ENCODE results near the gene TCEA3.

TCEA3 gene

GRCh38 chr1:23436520-23437354, 12.2 kb upstream of the TCEA3 start:
- peak in 2 of 3 donors; percentile 19 to 35 for DNase-seq
- H3K36me3 ChIP-seq (ENCODE audit: control insufficient read depth, insufficient read depth, low read length) = no peaks in the 10 kb centered on the region
- H3K4me1 ChIP-seq (ENCODE audit: control insufficient read depth, insufficient read depth, low read length, poor library complexity, severe bottlenecking) = no peaks in the 10 kb centered on the region
- no peak overlapping the region for H3K27ac ChIP-seq (ENCODE audit: insufficient read depth, low read length, poor library complexity, severe bottlenecking)
- H3K27me3 ChIP-seq (replicated peaks; ENCODE audit: control insufficient read depth, insufficient read depth, low read length, poor library complexity, severe bottlenecking) = no peaks in the 10 kb centered on the region
- no peaks in the 10 kb centered on the region for H3K9me3 ChIP-seq (ENCODE audit: control insufficient read depth, low read length)
- no peak overlapping the region for H3K4me3 ChIP-seq (ENCODE audit: insufficient read depth, low read depth, low read length, poor library complexity, severe bottlenecking)

- Histone ChIP-seq H3K4me3 (ENCODE audit: insufficient read depth, low read depth, low read length, poor library complexity, severe bottlenecking) (no peak overlapping the region), H3K4me1 (ENCODE audit: control insufficient read depth, insufficient read depth, low read length, poor library complexity, severe bottlenecking) (no peaks in the 10 kb centered on the region), H3K27ac (ENCODE audit: insufficient read depth, low read length, poor library complexity, severe bottlenecking) (no peak overlapping the region), H3K9me3 (ENCODE audit: control insufficient read depth, low read length) (no peaks in the 10 kb centered on the region), H3K36me3 (ENCODE audit: control insufficient read depth, insufficient read depth, low read length) (no peaks in the 10 kb centered on the region), H3K27me3 (replicated peaks; ENCODE audit: control insufficient read depth, insufficient read depth, low read length, poor library complexity, severe bottlenecking) (no peaks in the 10 kb centered on the region)
- DNase-seq = no peak
Observed at GRCh38 chr1:23434260-23434775, 9.8 kb upstream of the TCEA3 start.

GRCh38 chr1:23433122-23433521, 8.6 kb upstream of the TCEA3 start:
- no peaks in the 10 kb centered on the region for H3K27me3 ChIP-seq (replicated peaks; ENCODE audit: control insufficient read depth, insufficient read depth, low read length, poor library complexity, severe bottlenecking)

GRCh38 chr1:23431431-23431830, 6.9 kb upstream of the TCEA3 start:
- Histone ChIP-seq H3K4me1 (ENCODE audit: control insufficient read depth, insufficient read depth, low read length, poor library complexity, severe bottlenecking) (no peaks in the 10 kb centered on the region), H3K27me3 (replicated peaks; ENCODE audit: control insufficient read depth, insufficient read depth, low read length, poor library complexity, severe bottlenecking) (no peaks in the 10 kb centered on the region), H3K36me3 (ENCODE audit: control insufficient read depth, insufficient read depth, low read length) (no peaks in the 10 kb centered on the region), H3K27ac (ENCODE audit: insufficient read depth, low read length, poor library complexity, severe bottlenecking) (no peak overlapping the region), H3K4me3 (ENCODE audit: insufficient read depth, low read depth, low read length, poor library complexity, severe bottlenecking) (no peak overlapping the region), H3K9me3 (ENCODE audit: control insufficient read depth, low read length) (no peaks in the 10 kb centered on the region)
- no peak for DNase-seq

More at GRCh38 chr1:23433122-23433521, 8.6 kb upstream of the TCEA3 start:
- H3K9me3 ChIP-seq (ENCODE audit: control insufficient read depth, low read length) = no peaks in the 10 kb centered on the region
- H3K27ac ChIP-seq (ENCODE audit: insufficient read depth, low read length, poor library complexity, severe bottlenecking) = no peak overlapping the region
- H3K4me3 ChIP-seq (ENCODE audit: insufficient read depth, low read depth, low read length, poor library complexity, severe bottlenecking) = no peak overlapping the region
- H3K36me3 ChIP-seq (ENCODE audit: control insufficient read depth, insufficient read depth, low read length) = no peaks in the 10 kb centered on the region
- H3K4me1 ChIP-seq (ENCODE audit: control insufficient read depth, insufficient read depth, low read length, poor library complexity, severe bottlenecking) = no peaks in the 10 kb centered on the region
- DNase-seq = no peak

GRCh38 chr1:23430803-23431202, 6.3 kb upstream of the TCEA3 start:
- Histone ChIP-seq H3K27me3 (replicated peaks; ENCODE audit: control insufficient read depth, insufficient read depth, low read length, poor library complexity, severe bottlenecking) (no peaks in the 10 kb centered on the region), H3K4me3 (ENCODE audit: insufficient read depth, low read depth, low read length, poor library complexity, severe bottlenecking) (no peak overlapping the region), H3K4me1 (ENCODE audit: control insufficient read depth, insufficient read depth, low read length, poor library complexity, severe bottlenecking) (no peaks in the 10 kb centered on the region), H3K9me3 (ENCODE audit: control insufficient read depth, low read length) (no peaks in the 10 kb centered on the region), H3K27ac (ENCODE audit: insufficient read depth, low read length, poor library complexity, severe bottlenecking) (no peak overlapping the region), H3K36me3 (ENCODE audit: control insufficient read depth, insufficient read depth, low read length) (no peaks in the 10 kb centered on the region)
- no peak for DNase-seq

GRCh38 chr1:23428136-23428905, 3.8 kb upstream of the TCEA3 start:
- Histone ChIP-seq H3K27ac (ENCODE audit: insufficient read depth, low read length, poor library complexity, severe bottlenecking) (no peak overlapping the region), H3K36me3 (ENCODE audit: control insufficient read depth, insufficient read depth, low read length) (no peaks in the 10 kb centered on the region), H3K4me3 (ENCODE audit: insufficient read depth, low read depth, low read length, poor library complexity, severe bottlenecking) (no peak overlapping the region), H3K27me3 (replicated peaks; ENCODE audit: control insufficient read depth, insufficient read depth, low read length, poor library complexity, severe bottlenecking) (no peaks in the 10 kb centered on the region), H3K4me1 (ENCODE audit: control insufficient read depth, insufficient read depth, low read length, poor library complexity, severe bottlenecking) (peaks cover 3% of the 10 kb centered on the region), H3K9me3 (ENCODE audit: control insufficient read depth, low read length) (no peaks in the 10 kb centered on the region)
- no peak for DNase-seq

- Histone ChIP-seq H3K9me3 (ENCODE audit: control insufficient read depth, low read length) (no peaks in the 10 kb centered on the region), H3K27me3 (replicated peaks; ENCODE audit: control insufficient read depth, insufficient read depth, low read length, poor library complexity, severe bottlenecking) (no peaks in the 10 kb centered on the region), H3K36me3 (ENCODE audit: control insufficient read depth, insufficient read depth, low read length) (no peaks in the 10 kb centered on the region), H3K4me1 (ENCODE audit: control insufficient read depth, insufficient read depth, low read length, poor library complexity, severe bottlenecking) (peaks cover 11% of the 10 kb centered on the region), H3K27ac (ENCODE audit: insufficient read depth, low read length, poor library complexity, severe bottlenecking) (no peak overlapping the region), H3K4me3 (ENCODE audit: insufficient read depth, low read depth, low read length, poor library complexity, severe bottlenecking) (no peak overlapping the region)
- DNase-seq = no peak
Observed at GRCh38 chr1:23427550-23427949, 3.0 kb upstream of the TCEA3 start.

GRCh38 chr1:23426828-23427227, 2.3 kb upstream of the TCEA3 start:
- no peaks in the 10 kb centered on the region for H3K9me3 ChIP-seq (ENCODE audit: control insufficient read depth, low read length)
- no peaks in the 10 kb centered on the region for H3K36me3 ChIP-seq (ENCODE audit: control insufficient read depth, insufficient read depth, low read length)
- no peak for DNase-seq
- H3K27me3 ChIP-seq (replicated peaks; ENCODE audit: control insufficient read depth, insufficient read depth, low read length, poor library complexity, severe bottlenecking) = no peaks in the 10 kb centered on the region
- H3K4me1 ChIP-seq (ENCODE audit: control insufficient read depth, insufficient read depth, low read length, poor library complexity, severe bottlenecking) = peaks cover 18% of the 10 kb centered on the region
- H3K4me3 ChIP-seq (ENCODE audit: insufficient read depth, low read depth, low read length, poor library complexity, severe bottlenecking) = no peak overlapping the region
- no peak overlapping the region for H3K27ac ChIP-seq (ENCODE audit: insufficient read depth, low read length, poor library complexity, severe bottlenecking)

- Histone ChIP-seq H3K9me3 (ENCODE audit: control insufficient read depth, low read length) (no peaks in the 10 kb centered on the region), H3K4me1 (ENCODE audit: control insufficient read depth, insufficient read depth, low read length, poor library complexity, severe bottlenecking) (peaks cover 19% of the 10 kb centered on the region), H3K27ac (ENCODE audit: insufficient read depth, low read length, poor library complexity, severe bottlenecking) (peak overlapping the region; percentile 36), H3K27me3 (replicated peaks; ENCODE audit: control insufficient read depth, insufficient read depth, low read length, poor library complexity, severe bottlenecking) (no peaks in the 10 kb centered on the region), H3K4me3 (ENCODE audit: insufficient read depth, low read depth, low read length, poor library complexity, severe bottlenecking) (peak overlapping the region; percentile 68), H3K36me3 (ENCODE audit: control insufficient read depth, insufficient read depth, low read length) (no peaks in the 10 kb centered on the region)
- no peak for DNase-seq
Observed at GRCh38 chr1:23425193-23425494, 596 bp upstream of the TCEA3 start.

Data from effector memory CD4-positive, alpha-beta T cell (primary cell).